CD4-positive, alpha-beta T cell treated with Interleukin-1 beta for 1 hour (primary cell): ENCODE measurements around the gene PBRM1.
A peak's percentile ranks its signal among the peaks of the same experiment; 100 is the strongest.

Experiments
- DNase-seq, 2 donors: peaks; one replicate each; pipeline ENCODE4 v3.0.0-alpha.2; 2020 to 2022

PBRM1 gene

DNA sequence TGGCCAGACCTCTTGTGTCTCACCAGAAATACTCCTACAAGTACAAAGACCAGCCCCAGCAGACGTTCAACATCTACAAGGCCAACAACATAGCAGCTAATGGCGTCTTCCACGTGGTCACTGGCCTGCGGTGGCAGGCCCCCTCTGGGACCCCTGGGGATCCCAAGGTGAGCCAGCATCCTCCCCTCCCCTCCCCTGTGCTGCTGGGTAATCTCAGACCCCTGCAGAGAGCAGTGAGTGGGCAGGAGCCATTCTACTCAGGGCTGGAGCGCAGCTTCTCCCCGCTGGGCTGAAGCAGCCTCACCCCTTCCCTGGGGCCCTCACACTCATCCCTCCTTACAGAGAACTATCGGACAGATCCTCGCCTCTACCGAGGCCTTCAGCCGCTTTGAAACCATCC lies 180.7 kb downstream of the PBRM1 start:
- DNase-seq = no peak

DNA sequence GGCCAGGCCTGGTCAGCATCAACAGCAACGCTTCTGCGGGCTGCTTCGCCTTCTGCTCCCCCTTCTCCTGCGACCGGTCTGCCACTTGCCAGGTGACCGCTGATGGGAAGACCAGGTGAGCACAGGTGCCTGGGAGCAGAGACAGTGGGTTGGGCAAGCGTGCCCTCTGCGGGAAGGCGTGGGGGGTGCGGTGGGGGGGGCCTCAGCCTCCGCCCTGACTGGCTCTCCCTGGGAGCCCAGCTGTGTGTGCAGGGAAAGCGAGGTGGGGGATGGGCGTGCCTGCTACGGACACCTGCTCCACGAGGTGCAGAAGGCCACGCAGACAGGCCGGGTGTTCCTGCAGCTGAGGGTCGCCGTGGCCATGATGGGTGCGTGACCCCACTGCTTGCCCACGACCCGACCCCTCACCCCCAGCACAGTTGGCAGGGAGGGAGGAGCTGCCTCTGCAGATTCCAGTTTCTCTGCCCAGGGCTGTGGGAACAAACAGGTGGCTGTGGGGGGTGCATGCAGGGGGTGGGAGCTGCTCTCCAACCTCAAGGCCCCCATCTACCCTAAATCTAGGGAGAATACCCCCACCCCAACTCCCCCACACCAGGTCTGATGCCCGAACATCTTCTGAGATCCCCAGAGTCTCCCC lies 181.8 kb downstream of the PBRM1 start:
- no peak for DNase-seq

DNA sequence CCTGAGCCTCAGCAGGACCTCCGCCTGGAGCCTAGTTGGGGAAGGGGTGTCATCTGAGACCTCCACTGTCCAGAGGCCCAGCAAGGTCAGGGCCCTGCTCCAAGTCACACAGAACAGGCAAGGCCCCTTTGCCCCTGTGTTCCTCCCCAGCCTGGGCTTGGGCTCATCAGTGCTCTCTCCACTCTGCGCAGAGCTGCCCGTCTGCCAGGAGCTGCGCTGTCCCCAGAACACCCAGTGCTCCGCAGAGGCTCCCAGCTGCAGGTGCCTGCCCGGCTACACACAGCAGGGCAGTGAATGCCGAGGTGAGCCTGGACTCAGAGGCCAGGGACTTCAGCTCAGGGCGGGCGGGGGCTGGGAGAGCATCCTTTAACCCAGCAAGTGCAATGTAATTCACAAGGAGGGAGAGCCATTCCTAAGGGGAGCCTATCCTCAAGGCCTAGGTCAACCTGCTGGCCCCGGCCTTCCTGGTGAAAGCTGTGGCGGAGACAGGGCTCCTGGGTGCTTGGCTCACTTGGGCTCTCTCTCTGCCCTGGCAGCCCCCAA lies 182.8 kb downstream of the PBRM1 start:
- no peak for DNase-seq

DNA sequence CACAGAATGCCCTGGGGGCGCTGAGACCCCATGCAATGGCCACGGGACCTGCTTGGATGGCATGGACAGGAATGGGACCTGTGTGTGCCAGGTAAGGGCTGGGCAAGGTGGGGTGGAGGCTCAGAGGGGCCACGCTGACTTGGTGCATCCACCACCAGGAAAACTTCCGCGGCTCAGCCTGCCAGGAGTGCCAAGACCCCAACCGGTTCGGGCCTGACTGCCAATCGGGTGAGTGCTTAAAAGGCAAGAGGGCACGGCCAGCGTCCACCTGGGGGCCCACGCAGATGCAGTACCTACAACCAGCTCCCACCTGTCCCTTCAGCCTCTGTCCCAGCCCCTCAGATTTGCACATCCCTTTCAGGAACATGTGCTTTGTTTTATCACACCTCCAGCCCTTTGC lies 183.7 kb downstream of the PBRM1 start:
- no peak for DNase-seq

DNA sequence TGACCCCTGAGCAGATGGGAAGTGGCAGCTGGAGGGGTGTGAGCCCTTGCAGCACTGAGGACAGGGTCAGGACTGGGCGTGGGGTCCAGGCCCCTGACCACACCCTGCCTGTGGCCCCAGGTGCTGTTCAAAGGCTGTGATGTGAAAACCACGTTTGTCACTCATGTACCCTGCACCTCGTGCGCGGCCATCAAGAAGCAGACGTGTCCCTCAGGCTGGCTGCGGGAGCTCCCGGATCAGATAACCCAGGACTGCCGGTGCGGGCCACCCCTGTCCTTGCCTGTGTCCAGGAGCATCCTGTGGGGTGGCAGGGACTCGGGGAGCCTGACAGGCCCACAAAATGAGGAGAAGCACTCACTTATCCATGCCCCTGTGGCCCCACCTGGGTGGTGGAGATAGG lies 184.7 kb downstream of the PBRM1 start:
- no peak for DNase-seq

DNA sequence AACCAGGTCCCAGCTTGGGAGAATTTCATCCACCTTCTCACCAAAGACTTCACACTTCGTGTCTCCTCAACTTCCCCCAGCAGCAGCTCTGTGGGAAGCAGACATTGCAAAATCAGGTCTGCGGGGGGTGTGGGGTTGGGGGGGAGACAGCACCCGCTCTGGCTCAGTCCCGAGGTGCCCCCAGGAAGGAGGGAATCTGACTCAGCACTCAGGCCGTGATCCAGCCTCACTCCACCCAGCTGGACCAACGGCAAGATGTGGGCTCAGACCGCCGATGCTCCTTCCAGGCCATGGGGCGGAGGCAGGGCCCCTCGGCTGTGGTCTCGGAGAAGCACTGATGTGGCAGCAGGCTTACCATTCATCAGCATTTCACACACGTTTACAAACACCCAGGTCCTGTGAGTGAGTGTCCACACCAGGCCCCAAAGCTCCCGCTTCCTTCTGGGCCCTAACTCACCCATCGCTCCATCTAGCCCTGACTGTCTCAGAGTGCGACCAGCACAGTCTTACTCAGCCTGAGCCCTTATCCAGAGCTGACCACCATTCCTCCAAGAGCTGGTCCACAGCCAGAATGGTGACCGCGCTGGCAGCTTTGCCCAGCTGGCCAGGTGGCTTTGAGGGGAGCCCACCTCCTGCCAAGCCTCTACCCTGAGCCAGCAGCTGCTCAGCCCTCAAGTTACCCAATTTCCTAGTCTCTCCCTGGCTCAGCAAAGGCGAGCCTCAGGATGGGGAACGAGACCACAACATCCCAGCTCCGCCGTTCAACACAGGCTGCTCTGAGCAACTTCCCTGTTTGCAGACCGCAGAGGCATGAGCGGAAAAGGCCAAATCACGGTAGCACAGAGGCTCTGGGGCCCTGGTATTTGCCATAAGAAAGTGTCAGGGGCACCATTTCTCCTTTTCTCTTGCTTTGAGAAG lies 187.3 kb downstream of the PBRM1 start:
- peak; percentile 8 to 62 for DNase-seq

DNA sequence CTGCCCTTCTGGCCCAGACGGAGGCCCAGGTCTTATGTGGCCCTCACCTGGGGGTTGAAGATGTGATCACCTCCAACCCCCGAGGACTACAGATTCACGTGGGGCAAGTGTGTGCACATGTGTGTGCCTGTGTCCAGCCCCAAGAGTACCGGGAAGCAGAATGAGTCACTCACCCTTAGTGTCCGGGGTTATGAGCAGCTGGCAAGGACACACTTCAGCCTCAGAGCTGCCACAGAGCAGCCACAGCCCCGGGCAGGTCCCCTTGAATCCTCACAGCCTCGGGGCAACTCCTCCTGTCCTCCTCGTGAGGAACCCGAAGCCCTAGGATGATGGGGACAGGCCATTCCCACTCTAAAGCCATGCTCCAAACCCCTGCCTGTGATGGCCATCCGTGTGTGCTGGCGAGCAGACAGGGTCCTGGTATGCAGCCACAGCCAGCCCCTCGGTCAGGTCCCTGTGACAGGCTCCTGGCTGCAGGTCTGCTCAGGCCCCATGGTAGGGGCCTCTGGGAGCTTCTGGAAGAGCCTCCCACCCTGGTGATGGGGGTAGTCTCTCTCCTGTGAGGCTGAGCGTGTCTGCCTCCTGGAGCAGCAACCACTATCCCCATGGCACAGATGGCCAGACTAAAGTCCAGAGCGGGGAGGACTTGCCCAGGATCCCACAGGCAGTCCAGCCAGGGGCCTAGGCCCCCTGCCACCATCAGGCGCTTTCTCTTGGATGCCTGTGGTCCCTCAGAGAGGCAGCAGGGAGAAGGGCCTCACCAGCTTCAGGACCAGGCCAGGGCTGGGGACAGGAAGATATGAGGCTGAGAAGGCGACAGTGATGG lies 189.7 kb downstream of the PBRM1 start:
- peak in 1 of 2 donors; percentile 36 for DNase-seq
